Epidermal melanocyte (primary cell): ENCODE results near the gene PIP5K1B.
"Not testable (repeated sequence)": the region's sequence is repeated elsewhere in the genome, so short reads cannot be mapped to it uniquely, and the experiment has no call there.

Source experiments
- DNase-seq: peaks from one replicate; pipeline ENCODE4 v3.0.0; 2011; ENCODE audit warnings: low spot score; ENCODE audit not compliant: insufficient read length

PIP5K1B gene

GRCh38 chr9:68983522-68984424 lies 278.7 kb downstream of the PIP5K1B start:
- no peak for DNase-seq

GRCh38 chr9:68986949-68987348 lies 281.9 kb downstream of the PIP5K1B start:
- DNase-seq: not testable (repeated sequence)

DNA sequence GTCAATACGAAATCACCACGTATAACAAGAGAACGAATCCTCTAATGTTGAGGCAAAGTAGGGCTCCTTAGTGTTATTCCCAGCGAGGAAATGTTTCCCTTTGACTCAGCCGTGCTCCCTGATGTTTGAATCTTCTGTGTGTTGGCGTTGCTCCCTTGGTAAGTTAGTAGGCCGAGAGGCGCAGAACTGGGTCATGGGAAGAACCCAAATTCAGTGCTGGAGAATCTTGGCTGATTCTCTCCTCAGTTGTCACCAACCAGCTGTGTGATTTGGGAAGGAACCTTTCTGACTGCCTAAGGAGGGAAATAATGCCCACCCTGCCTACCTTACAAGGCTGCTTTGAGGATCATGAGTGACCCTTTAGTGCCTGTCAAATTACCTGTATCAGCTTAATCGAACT lies 286.4 kb downstream of the PIP5K1B start:
- no peak for DNase-seq

DNA sequence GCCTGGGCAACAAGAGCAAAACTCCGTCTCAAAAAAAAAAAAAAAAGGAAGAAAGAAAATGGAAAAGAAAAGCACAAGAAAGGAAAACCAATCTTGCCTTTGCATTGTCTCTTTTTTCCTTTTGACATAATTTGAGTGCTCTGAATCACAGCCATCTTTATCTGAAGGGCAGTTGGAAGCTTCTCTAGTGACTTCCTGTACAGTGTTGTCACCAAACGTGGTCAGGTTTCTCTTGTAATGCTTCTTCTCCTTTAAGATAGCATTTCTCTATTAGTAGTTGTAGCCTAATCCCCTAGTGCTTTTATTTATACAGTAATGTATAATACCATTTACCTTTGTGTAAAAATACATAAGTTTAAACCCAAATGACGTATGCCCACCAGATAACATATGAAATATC lies 290.7 kb downstream of the PIP5K1B start:
- no peak for DNase-seq

DNA sequence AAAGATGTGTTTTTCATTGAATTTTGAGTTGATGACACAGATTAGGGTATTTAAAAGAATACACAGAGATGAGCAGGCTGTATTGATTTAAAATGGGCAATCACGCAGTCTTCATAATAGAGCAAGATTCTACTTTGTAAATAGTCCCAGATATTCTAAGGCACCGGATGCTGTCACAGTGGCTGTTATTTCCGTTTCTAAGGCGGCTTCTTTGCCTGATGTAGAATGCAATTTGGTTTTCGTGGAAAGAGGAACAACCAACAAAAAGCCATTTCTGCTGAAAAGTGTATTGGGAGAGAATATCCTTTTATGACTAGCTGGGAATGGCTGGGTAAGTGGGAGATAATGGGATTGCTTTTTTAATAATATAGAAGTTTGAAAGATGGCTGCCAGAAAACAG lies 291.4 kb downstream of the PIP5K1B start:
- no peak for DNase-seq

DNA sequence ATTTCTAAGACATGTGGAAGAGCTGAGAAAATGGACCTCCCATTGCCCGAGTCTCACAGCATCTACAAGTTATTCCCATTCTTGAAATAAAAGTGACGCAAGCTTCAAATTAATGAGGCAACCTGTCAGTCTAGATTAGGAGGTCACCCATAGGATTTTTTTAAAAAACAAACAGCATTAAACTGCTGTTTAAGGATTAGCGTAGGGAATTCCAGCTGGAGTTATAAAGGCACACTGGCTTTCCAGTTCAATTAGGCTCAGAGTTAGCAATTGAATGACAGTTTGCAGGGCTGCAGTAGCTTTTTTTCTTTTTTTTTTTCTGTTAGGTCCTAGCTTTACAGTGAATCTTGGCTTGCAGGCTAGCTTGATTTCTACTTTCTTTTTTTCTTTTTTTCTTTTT lies 292.6 kb downstream of the PIP5K1B start:
- DNase-seq: no peak

DNA sequence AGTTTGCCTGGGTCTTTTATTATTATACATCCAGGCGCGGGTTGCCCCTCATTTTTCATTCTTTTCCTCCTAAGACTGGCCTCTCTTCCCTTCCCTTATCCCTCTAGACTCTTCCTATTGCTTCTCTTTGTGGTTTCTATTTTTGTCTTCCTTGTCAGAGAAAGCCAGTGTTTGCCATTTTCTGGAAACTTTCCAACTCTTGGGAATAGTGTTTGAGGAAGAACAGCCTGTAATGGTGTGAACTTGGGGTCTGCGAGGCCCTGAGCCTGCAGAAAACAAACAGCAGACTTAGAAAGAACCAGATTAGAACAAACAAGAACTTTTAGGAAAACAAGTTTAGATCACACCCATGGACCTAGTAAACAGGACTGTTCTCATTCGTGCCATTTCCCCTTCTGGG lies 293.3 kb downstream of the PIP5K1B start:
- no peak for DNase-seq

DNA sequence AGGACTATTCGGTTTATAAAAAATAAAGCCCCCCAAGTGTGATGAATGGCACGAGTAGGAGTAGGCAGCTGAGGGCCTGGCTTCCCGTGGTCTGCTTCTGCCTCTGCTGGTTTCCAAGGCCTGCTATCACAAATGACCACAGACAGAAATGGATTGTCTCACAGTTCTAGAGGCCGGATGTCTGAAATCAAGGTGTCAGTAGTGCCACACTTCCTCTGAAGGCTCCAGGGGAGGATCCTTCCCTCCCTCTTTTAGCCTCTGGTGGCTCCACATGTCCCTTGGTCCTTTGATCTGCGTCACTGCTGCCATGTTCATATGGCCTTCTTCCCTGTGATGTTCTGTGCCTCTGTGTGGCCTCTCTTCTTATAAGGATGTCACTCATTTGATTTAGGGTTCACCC lies 293.8 kb downstream of the PIP5K1B start:
- no peak for DNase-seq

- peak; percentile 79 for DNase-seq
Observed at GRCh38 chr9:68999393-69000105, 294.5 kb downstream of the PIP5K1B start.

- DNase-seq: no peak
Observed at GRCh38 chr9:69001921-69002320, 296.9 kb downstream of the PIP5K1B start.

- no peak for DNase-seq
Observed at GRCh38 chr9:69003051-69003450, 298.0 kb downstream of the PIP5K1B start.

DNA sequence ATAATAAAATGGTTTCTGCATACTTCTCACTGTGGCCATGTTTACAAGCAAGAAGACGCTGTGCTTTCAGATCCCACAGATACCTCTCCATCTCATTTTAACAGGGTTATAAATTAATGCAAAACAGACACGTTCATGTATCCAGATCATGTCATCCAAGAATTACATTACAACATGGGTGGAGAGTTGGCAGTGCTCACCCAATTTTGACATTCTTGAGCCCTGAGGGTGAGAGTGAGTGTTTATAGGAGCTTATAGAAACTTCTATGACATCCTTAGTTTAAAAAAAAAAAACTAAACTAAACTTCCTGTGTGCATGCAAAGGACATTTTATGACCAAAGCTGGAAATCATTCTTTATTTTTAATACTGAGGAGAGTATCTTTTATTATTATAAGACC lies 299.8 kb downstream of the PIP5K1B start:
- DNase-seq: no peak

- DNase-seq: no peak
Observed at GRCh38 chr9:69009708-69010107, 304.7 kb downstream of the PIP5K1B start.

GRCh38 chr9:69012696-69013381 lies 307.8 kb downstream of the PIP5K1B start:
- no peak for DNase-seq

DNA sequence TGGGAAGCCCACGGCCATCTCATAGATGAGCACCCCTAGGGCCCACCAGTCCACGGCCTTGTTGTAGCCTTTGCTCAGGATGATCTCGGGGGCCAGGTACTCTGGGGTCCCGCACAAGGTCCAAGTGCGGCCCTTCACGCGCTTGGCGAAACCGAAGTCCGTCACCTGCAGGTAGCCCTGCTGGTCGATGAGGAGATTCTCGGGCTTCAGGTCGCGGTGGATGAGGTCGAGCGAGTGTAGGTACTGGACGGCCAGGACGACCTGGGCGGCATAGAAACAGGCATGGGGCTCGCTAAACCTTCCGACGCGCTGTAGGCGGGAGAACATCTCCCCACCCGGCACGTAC lies 308.3 kb downstream of the PIP5K1B start:
- DNase-seq: no peak

GRCh38 chr9:69014013-69014412 lies 309.0 kb downstream of the PIP5K1B start, which contains the start of gene PRKACG:
PRKACG (minus strand) TSS chr9:69014113; CDS start chr9:69014092, 21 bp downstream.
- DNase-seq: no peak

DNA sequence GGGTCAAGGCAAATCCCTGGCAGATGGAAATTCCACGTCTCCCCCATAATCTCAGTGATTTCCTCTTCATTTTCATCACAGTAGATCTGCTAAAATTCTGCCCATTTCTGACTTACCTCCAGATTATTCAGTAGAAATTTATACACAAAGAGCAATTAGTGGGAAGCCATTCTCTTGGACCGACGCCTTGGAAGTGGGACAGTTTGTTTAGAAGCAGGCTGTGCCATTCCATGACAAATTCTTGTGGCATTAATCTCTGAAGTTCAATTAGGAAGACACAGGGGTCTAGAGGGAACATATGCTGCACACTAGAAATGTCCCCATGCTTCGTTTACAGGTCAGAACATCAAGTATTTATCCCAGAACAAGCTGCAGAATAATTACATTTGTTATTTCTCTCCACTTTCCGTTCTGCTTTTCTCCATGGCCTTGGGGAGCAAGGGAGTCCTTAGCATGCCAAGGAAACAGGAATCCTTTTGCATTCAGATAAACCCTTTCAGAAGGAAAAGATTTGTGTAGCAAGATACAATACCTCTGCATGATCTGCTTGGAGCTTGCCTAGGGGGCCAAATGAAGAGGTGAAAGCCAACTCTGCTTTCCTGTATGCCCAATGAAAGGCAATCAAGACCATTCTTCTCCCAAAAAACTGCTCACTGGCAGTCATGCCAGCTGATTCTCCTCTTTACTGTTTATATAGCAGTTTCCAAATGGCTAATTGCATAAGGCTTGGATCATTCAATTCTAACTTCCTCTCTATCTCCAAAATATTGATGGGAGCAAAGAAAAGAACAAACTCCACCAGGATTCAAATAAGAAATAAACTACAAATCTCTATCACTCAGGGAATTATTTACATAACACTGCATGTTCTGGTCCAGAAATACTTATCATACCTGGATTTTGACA lies 311.4 kb downstream of the PIP5K1B start:
- no peak for DNase-seq

- no peak for DNase-seq
Observed at GRCh38 chr9:69018737-69019136, 313.7 kb downstream of the PIP5K1B start.

- no peak for DNase-seq
Observed at GRCh38 chr9:69019808-69020207, 314.8 kb downstream of the PIP5K1B start.

DNA sequence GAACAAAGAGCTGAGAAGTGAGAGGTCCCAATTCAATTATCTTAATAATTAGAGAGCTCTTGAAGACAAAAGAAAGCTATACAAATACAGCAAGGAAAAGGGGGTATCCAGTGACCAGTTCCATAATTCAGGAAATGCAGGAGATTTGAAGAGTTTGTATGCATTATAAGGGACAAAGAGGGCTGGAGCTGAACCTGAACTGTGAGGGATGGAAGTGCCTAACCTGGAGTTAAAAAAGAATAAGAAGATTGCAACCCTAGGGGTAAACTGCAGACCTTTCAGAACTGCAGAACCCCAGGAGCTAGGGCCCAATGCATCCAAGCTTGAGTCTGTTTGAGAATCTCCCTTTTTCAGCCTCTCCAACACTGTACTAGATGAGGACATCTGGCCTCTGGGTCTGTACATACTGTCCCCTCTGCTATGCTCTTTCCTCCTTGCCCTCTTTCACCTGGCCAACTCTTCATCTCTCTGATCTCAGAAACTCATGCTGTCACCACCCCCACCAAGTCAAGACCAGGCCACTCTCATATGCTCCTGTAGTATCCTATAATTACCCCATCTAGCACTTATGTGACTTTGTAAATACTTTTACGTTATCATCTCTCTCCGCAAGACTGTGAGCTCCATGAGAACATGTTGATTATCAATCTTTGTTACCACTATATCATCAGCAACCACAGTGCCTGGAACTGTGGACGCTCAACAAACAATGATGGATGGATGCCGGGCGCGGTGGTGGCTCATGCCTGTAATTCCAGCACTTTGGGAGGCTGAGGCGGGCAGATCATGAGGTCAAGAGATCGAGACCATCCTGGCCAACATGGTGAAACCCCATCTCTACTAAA lies 315.5 kb downstream of the PIP5K1B start:
- DNase-seq: no peak
